Fibroblast of peridontal ligament (primary cell): ENCODE data around the gene IFT122.
"Not testable (repeated sequence)": the region's sequence is repeated elsewhere in the genome, so short reads cannot be mapped to it uniquely, and the experiment has no call there.

ENCODE experiments used
- DNase-seq: peaks from one replicate; pipeline ENCODE4 v3.0.0-alpha.2; 2010; ENCODE audit errors: extremely low read depth

IFT122 gene

GRCh38 chr3:129470861-129471260 is 30.8 kb downstream of the IFT122 start:
- no peak for DNase-seq

GRCh38 chr3:129473067-129473768 is 33.2 kb downstream of the IFT122 start:
- DNase-seq: no peak

GRCh38 chr3:129473769-129474152 is 33.7 kb downstream of the IFT122 start:
- DNase-seq: peak; percentile 26

DNA sequence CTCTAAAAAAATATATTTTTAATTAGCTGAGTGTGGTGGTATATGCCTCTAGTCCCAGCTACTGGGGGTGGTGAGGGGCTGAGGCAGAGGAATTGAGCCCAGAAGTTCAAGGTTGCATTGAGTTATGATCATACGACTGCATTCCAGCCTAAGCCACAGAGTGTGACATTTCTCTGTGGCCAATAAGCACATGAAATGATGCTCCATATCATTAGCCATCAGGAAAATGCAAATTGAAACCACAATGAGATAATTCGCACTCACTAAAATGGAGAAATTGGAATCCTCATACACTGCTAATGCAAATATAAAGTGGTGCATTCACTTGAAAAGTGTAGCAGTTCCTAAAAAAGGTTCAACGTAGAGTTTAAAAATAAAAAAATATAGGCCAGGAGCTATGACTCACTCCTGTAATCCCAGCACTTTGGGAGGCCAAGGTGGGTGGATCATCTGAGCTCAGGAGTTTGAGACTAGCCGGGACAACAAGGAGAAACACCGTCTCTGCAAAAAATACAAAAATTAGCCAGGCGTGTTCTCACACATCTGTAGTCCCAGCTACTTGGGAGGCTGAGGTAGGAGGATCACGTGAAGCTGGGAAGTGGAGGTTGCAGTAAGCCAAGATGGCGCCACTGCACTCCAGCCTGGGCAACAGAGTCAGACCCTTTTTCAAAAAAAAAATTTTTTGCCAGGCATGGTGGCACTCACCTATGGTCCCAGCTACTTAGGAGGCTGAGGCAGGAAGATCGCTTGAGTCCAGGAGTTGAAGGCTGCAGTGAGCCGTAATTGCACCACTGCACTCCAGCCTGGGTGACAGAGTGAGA is 35.2 kb downstream of the IFT122 start:
- no peak for DNase-seq

GRCh38 chr3:129475863-129476262 is 35.8 kb downstream of the IFT122 start:
- no peak for DNase-seq

- DNase-seq: no peak
Observed at GRCh38 chr3:129476586-129476985, 36.6 kb downstream of the IFT122 start.

- not testable (repeated sequence) for DNase-seq
Observed at GRCh38 chr3:129481225-129481765, 41.3 kb downstream of the IFT122 start.

DNA sequence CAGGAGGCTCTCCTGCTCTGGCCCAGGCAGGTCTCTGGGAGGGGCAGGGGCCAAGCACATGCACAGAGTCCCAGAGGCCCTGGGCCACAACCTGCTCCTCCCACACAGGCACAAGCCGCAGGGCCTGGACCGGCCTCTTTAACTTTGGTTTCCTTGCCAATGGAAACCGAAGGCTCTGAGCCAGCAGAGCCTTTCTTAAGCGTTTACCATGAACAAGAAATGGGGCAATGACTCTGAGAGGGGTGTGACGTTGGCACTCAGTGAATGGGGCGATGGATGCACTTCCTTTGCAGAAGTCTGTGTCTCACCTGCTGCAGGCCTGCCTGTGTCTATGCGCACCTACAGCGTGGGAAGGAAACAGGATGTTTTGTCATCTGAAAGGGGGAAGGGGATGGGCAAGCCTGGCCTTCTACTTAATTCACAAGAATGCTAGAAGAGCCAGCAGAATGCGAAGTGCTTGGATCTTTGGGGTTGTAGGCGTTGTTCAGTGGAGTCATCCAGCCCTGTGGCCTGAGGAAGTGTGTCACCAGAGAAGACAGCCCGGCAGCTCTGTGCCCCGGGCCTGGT is 41.8 kb downstream of the IFT122 start:
- peak; percentile 57 for DNase-seq

- no peak for DNase-seq
Observed at GRCh38 chr3:129482721-129483120, 42.7 kb downstream of the IFT122 start.

GRCh38 chr3:129483870-129484269 is 43.8 kb downstream of the IFT122 start:
- no peak for DNase-seq

DNA sequence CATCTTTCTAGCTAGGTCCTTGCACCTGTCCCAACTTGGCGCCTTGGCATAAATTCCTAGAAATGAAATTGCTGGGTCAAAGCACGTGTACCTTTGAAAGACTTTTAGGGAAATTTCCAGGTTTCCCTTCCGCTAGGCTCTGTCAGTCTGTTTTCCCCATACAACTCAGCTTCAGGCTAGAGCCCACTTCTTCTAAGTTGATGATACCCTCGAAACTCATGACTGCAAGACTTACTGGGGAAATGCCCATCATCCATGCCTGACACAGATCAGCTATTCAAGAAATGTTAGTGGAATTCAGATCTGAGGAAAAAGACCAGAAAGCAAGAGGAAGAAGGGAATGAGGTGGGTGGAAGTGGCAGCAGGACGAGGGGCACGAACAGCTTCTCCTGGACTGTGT is 45.1 kb downstream of the IFT122 start:
- DNase-seq: not testable (repeated sequence)

GRCh38 chr3:129485721-129486663 is 46.0 kb downstream of the IFT122 start:
- peak; percentile 100 for DNase-seq

DNA sequence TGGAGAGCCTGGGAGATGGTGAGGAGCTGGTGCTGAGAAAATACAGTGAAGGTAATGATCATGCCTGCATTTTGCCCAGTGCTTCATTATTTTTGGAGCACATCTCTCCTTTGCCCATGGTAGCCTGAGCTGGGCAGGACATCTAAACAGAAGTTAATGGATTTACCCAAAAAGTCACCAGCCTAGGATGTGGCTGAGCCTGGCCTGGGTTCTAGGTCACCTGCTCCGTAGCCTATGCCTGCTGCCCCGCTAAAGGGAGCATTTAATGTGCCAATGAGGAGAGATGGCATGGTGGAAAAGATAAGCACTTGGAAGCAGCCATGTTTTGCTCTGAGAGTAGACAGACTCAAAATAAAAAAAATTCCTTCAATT is 46.6 kb downstream of the IFT122 start:
- no peak for DNase-seq

GRCh38 chr3:129487183-129487867 is 47.3 kb downstream of the IFT122 start:
- no peak for DNase-seq

GRCh38 chr3:129487868-129488335 is 47.9 kb downstream of the IFT122 start:
- DNase-seq: not testable (repeated sequence)

- DNase-seq: not testable (repeated sequence)
Observed at GRCh38 chr3:129489258-129489657, 49.2 kb downstream of the IFT122 start.

GRCh38 chr3:129490273-129490675 is 50.2 kb downstream of the IFT122 start:
- peak; percentile 96 for DNase-seq

- not testable (repeated sequence) for DNase-seq
Observed at GRCh38 chr3:129491077-129491476, 51.1 kb downstream of the IFT122 start.

DNA sequence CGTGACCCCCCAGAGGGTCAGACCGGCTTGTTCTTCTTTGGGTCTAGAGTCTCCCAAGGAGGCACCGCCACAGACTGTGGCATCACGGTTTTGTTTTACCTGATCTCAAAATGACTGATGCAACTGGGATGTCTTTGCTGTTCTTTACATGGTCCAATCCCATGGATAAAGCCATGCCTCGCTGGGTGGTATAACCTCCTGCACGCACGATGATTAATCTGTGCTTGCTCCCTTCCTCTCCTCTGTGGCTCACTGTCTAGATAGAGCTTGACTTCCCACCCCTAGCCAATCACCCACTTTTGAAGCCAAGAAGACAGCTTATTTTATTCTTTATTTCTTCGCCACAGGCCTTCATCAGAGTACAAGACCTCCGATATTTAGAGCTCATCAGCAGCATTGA is 51.8 kb downstream of the IFT122 start:
- no peak for DNase-seq

DNA sequence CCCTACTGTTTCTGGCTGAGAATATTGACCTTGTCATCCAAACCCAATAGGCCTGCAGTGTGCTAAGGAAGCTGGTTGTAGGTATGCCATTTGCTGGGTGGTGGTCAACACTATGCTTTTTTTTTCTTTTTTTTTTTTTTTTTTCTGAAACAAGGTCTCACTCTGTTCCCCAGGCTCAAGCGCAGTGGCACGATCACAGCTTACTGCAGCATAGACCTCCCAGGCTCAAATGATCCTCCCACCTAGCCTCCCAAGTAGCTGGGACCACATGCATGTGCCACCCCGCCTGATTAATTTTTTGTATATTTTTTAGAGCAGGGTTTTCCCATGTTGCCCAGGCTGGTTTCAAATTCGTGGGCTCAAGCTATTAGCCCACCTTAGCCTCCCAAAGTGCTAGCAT is 52.7 kb downstream of the IFT122 start:
- DNase-seq: no peak

DNA sequence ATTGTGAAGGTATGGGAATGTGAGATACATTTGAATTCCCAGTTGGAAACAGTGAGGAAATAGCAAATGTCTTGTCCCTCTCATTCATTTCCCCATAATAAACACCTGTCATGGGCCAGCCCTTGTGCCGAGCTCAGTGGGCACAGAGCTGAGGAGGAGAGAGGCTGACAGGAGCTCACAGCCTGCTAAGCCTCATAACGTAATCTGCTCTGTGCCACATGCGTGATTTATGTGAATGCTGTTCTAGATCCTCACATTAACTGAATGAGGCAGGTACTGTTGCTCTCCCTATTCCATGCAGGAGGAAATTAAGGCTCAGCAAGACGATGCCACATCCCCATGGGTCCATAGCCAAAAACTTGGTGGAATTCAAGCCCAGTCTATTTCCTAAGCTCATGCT is 53.2 kb downstream of the IFT122 start:
- DNase-seq: no peak
